ENCODE measurements around the gene CRAMP1.

The CRAMP1 gene

GRCh38 chr16:1581804-1582203, 30.4 kb upstream of the CRAMP1 start:
- Histone ChIP-seq H2AFZ (ENCODE audit: low read length) (no peak overlapping the region), H2BK120ac (ENCODE audit: low read depth, low read length) (no peak overlapping the region), H3K23ac (ENCODE audit: low read depth, low read length, poor library complexity) (no peak overlapping the region), H3K4me1 (ENCODE audit: control insufficient read depth in 2 of 2, insufficient read depth in 1 of 2, low read depth in 1 of 2, low read length in 2 of 2) (peaks cover 2 to 16% of the 10 kb centered on the region in 2 donors), H3K9me3 (replicated peaks in 1 of 2; ENCODE audit: control insufficient read depth in 2 of 2, insufficient read depth in 1 of 2, low read depth in 1 of 2, low read length in 2 of 2) (peaks cover 3 to 7% of the 10 kb centered on the region in 2 donors), H4K91ac (ENCODE audit: low read depth, low read length, poor library complexity) (no peak overlapping the region), H3K27me3 (ENCODE audit: control insufficient read depth in 3 of 3, insufficient read depth in 3 of 3, low read depth in 1 of 3, low read length in 3 of 3) (no peaks in the 10 kb centered on the region), H3K4me3 (ENCODE audit: low read length in 2 of 2) (no peak overlapping the region), H3K9ac (ENCODE audit: low read depth, low read length, poor library complexity) (peak overlapping the region; percentile 72), H2BK15ac (ENCODE audit: low read length) (no peak overlapping the region), H3K4me2 (ENCODE audit: insufficient read depth, low read length, poor library complexity, severe bottlenecking) (no peak overlapping the region), H4K8ac (ENCODE audit: low read depth, low read length) (no peak overlapping the region), H3K4ac (ENCODE audit: low read length) (no peak overlapping the region), H3K27ac (replicated peaks; ENCODE audit: low read length) (peak overlapping the region; percentile 22), H2AK5ac (ENCODE audit: low read depth, low read length) (no peak overlapping the region), H3K14ac (ENCODE audit: low read length) (no peak overlapping the region), H3K79me1 (ENCODE audit: low read depth, low read length) (peaks cover 2% of the 10 kb centered on the region), H3K18ac (ENCODE audit: low read length) (no peak overlapping the region), H2BK12ac (ENCODE audit: low read length) (no peak overlapping the region), H2BK5ac (ENCODE audit: low read length) (no peak overlapping the region), H3K36me3 (replicated peaks in 1 of 2; ENCODE audit: control insufficient read depth in 2 of 2, insufficient read depth in 2 of 2, low read length in 2 of 2) (peaks cover 52 to 84% of the 10 kb centered on the region in 2 donors)
- no CpG with 5 or more reads among the region's 9 CpGs for WGBS, 2 donors (ENCODE audit: extremely low coverage in 2 of 2, insufficient read length in 2 of 2, insufficient replicate concordance in 1 of 2)
- DNase-seq (ENCODE audit: low spot score), result no peak

GRCh38 chr16:1583180-1583579, 29.0 kb upstream of the CRAMP1 start:
- peaks cover 2 to 16% of the 10 kb centered on the region in 2 donors for H3K4me1 ChIP-seq (ENCODE audit: control insufficient read depth in 2 of 2, insufficient read depth in 1 of 2, low read depth in 1 of 2, low read length in 2 of 2)
- peak overlapping the region; percentile 47 for H2BK15ac ChIP-seq (ENCODE audit: low read length)
- peaks cover 54 to 85% of the 10 kb centered on the region in 2 donors for H3K36me3 ChIP-seq (replicated peaks in 1 of 2; ENCODE audit: control insufficient read depth in 2 of 2, insufficient read depth in 2 of 2, low read length in 2 of 2)
- no peak overlapping the region for H3K14ac ChIP-seq (ENCODE audit: low read length)
- H2BK12ac ChIP-seq (ENCODE audit: low read length), result no peak overlapping the region
- H3K4me2 ChIP-seq (ENCODE audit: insufficient read depth, low read length, poor library complexity, severe bottlenecking), result no peak overlapping the region
- no peak overlapping the region for H3K4ac ChIP-seq (ENCODE audit: low read length)
- no peaks in the 10 kb centered on the region for H3K27me3 ChIP-seq (ENCODE audit: control insufficient read depth in 3 of 3, insufficient read depth in 3 of 3, low read depth in 1 of 3, low read length in 3 of 3)
- H3K4me3 ChIP-seq (ENCODE audit: low read length in 2 of 2), result peak overlapping the region in 1 of 2 donors; percentile 65
- no peaks in the 10 kb centered on the region for H3K79me1 ChIP-seq (ENCODE audit: low read depth, low read length)
- no peak overlapping the region for H2BK120ac ChIP-seq (ENCODE audit: low read depth, low read length)
- H4K91ac ChIP-seq (ENCODE audit: low read depth, low read length, poor library complexity), result no peak overlapping the region
- H3K9me3 ChIP-seq (replicated peaks in 1 of 2; ENCODE audit: control insufficient read depth in 2 of 2, insufficient read depth in 1 of 2, low read depth in 1 of 2, low read length in 2 of 2), result peaks cover 3 to 6% of the 10 kb centered on the region in 2 donors
- no peak overlapping the region for H3K18ac ChIP-seq (ENCODE audit: low read length)
- H3K27ac ChIP-seq (replicated peaks; ENCODE audit: low read length), result no peak overlapping the region
- DNase-seq (ENCODE audit: low spot score), result no peak
- no peak overlapping the region for H3K9ac ChIP-seq (ENCODE audit: low read depth, low read length, poor library complexity)
- no peak overlapping the region for H2AFZ ChIP-seq (ENCODE audit: low read length)
- no peak overlapping the region for H3K23ac ChIP-seq (ENCODE audit: low read depth, low read length, poor library complexity)
- no peak overlapping the region for H2AK5ac ChIP-seq (ENCODE audit: low read depth, low read length)
- WGBS, 2 donors (ENCODE audit: extremely low coverage in 2 of 2, insufficient read length in 2 of 2, insufficient replicate concordance in 1 of 2), result no CpG with 5 or more reads among the region's 15 CpGs
- H4K8ac ChIP-seq (ENCODE audit: low read depth, low read length), result no peak overlapping the region
- no peak overlapping the region for H2BK5ac ChIP-seq (ENCODE audit: low read length)

GRCh38 chr16:1584926-1585484, 27.2 kb upstream of the CRAMP1 start:
- Histone ChIP-seq H2BK15ac (ENCODE audit: low read length) (no peak overlapping the region), H2BK5ac (ENCODE audit: low read length) (no peak overlapping the region), H3K9me3 (replicated peaks in 1 of 2; ENCODE audit: control insufficient read depth in 2 of 2, insufficient read depth in 1 of 2, low read depth in 1 of 2, low read length in 2 of 2) (peaks cover 3 to 6% of the 10 kb centered on the region in 2 donors), H3K9ac (ENCODE audit: low read depth, low read length, poor library complexity) (no peak overlapping the region), H3K4me3 (ENCODE audit: low read length in 2 of 2) (no peak overlapping the region), H4K91ac (ENCODE audit: low read depth, low read length, poor library complexity) (no peak overlapping the region), H3K79me1 (ENCODE audit: low read depth, low read length) (no peaks in the 10 kb centered on the region), H3K4me1 (ENCODE audit: control insufficient read depth in 2 of 2, insufficient read depth in 1 of 2, low read depth in 1 of 2, low read length in 2 of 2) (peaks cover 2 to 16% of the 10 kb centered on the region in 2 donors), H3K4ac (ENCODE audit: low read length) (no peak overlapping the region), H3K23ac (ENCODE audit: low read depth, low read length, poor library complexity) (no peak overlapping the region), H2AFZ (ENCODE audit: low read length) (peak overlapping the region; percentile 66), H3K14ac (ENCODE audit: low read length) (no peak overlapping the region), H3K27me3 (ENCODE audit: control insufficient read depth in 3 of 3, insufficient read depth in 3 of 3, low read depth in 1 of 3, low read length in 3 of 3) (no peaks in the 10 kb centered on the region), H2AK5ac (ENCODE audit: low read depth, low read length) (no peak overlapping the region), H4K8ac (ENCODE audit: low read depth, low read length) (no peak overlapping the region), H3K36me3 (replicated peaks in 1 of 2; ENCODE audit: control insufficient read depth in 2 of 2, insufficient read depth in 2 of 2, low read length in 2 of 2) (peaks cover 60 to 85% of the 10 kb centered on the region in 2 donors), H3K4me2 (ENCODE audit: insufficient read depth, low read length, poor library complexity, severe bottlenecking) (no peak overlapping the region), H2BK12ac (ENCODE audit: low read length) (no peak overlapping the region), H3K27ac (replicated peaks; ENCODE audit: low read length) (peak overlapping the region; percentile 84), H3K18ac (ENCODE audit: low read length) (no peak overlapping the region), H2BK120ac (ENCODE audit: low read depth, low read length) (no peak overlapping the region)
- DNase-seq (ENCODE audit: low spot score), result peak; percentile 6
- WGBS, 2 donors (ENCODE audit: extremely low coverage in 2 of 2, insufficient read length in 2 of 2, insufficient replicate concordance in 1 of 2), result no CpG with 5 or more reads among the region's 8 CpGs

GRCh38 chr16:1590366-1590765, 21.8 kb upstream of the CRAMP1 start:
- Histone ChIP-seq H3K4ac (ENCODE audit: low read length) (no peak overlapping the region), H2BK12ac (ENCODE audit: low read length) (no peak overlapping the region), H3K9ac (ENCODE audit: low read depth, low read length, poor library complexity) (peak overlapping the region; percentile 3), H2AFZ (ENCODE audit: low read length) (no peak overlapping the region), H3K27ac (replicated peaks; ENCODE audit: low read length) (no peak overlapping the region), H4K91ac (ENCODE audit: low read depth, low read length, poor library complexity) (no peak overlapping the region), H3K4me3 (ENCODE audit: low read length in 2 of 2) (no peak overlapping the region), H4K8ac (ENCODE audit: low read depth, low read length) (no peak overlapping the region), H3K36me3 (replicated peaks in 1 of 2; ENCODE audit: control insufficient read depth in 2 of 2, insufficient read depth in 2 of 2, low read length in 2 of 2) (peaks cover 50 to 80% of the 10 kb centered on the region in 2 donors), H3K14ac (ENCODE audit: low read length) (no peak overlapping the region), H2BK120ac (ENCODE audit: low read depth, low read length) (no peak overlapping the region), H2BK5ac (ENCODE audit: low read length) (no peak overlapping the region), H2BK15ac (ENCODE audit: low read length) (no peak overlapping the region), H3K4me2 (ENCODE audit: insufficient read depth, low read length, poor library complexity, severe bottlenecking) (no peak overlapping the region), H3K9me3 (replicated peaks in 1 of 2; ENCODE audit: control insufficient read depth in 2 of 2, insufficient read depth in 1 of 2, low read depth in 1 of 2, low read length in 2 of 2) (no peaks in the 10 kb centered on the region), H3K4me1 (ENCODE audit: control insufficient read depth in 2 of 2, insufficient read depth in 1 of 2, low read depth in 1 of 2, low read length in 2 of 2) (peaks cover 2% of the 10 kb centered on the region in 2 donors), H3K27me3 (ENCODE audit: control insufficient read depth in 3 of 3, insufficient read depth in 3 of 3, low read depth in 1 of 3, low read length in 3 of 3) (no peaks in the 10 kb centered on the region), H3K18ac (ENCODE audit: low read length) (no peak overlapping the region), H2AK5ac (ENCODE audit: low read depth, low read length) (no peak overlapping the region), H3K79me1 (ENCODE audit: low read depth, low read length) (peaks cover 4% of the 10 kb centered on the region), H3K23ac (ENCODE audit: low read depth, low read length, poor library complexity) (peak overlapping the region; percentile 73)
- no peak for DNase-seq (ENCODE audit: low spot score)
- WGBS, 2 donors (ENCODE audit: extremely low coverage in 2 of 2, insufficient read length in 2 of 2, insufficient replicate concordance in 1 of 2), result no CpG with 5 or more reads among the region's 6 CpGs

Data from neuronal stem cell (in vitro differentiated cells).